D721Med (cell line): ENCODE results near the gene TTBK1.

ENCODE experiments used
- DNase-seq: peaks from one replicate; pipeline ENCODE4 v3.0.0; 2011; ENCODE audit warnings: low spot score; ENCODE audit not compliant: insufficient read length
- FAIRE-seq: peaks from 2 replicates; lab custom pipeline; 2011; peaks lifted over from hg19 to GRCh38; lab: Jason Lieb, UNC
- CTCF ChIP-seq: IDR thresholded peaks from 2 replicates; pipeline ENCODE4 v1.5.1; 2012; ENCODE audit warnings: mild to moderate bottlenecking, control low read depth; ENCODE audit not compliant: insufficient read depth; ENCODE audit errors: missing control alignments

The TTBK1 gene

GRCh38 chr6:43258807-43259686 is 15.8 kb downstream of the TTBK1 start:
- DNase-seq (no peak), FAIRE-seq (no peak)
- TF ChIP-seq CTCF = no peak

- DNase-seq (no peak), FAIRE-seq (no peak)
- no peak for TF ChIP-seq CTCF
Observed at GRCh38 chr6:43260791-43261190, 17.5 kb downstream of the TTBK1 start.

DNA sequence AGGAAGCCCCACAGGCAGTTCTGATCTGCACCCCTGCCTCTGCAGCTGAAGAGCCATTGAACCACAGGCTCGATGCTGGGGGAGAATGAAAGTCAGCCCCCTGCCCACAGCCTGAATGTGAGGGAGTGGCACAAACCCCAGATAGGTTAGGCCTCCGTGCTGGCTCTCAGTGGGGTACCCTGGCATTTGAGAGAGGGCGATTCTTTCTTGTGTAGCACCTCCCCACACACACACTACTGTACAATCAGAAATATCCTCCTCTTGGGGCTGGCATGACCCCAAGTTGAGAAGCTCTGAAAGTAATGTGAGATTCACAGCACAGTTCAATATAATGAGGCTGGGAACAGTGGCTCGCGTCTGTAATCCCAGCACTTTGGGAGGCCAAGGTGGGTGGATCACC is 17.9 kb downstream of the TTBK1 start:
- DNase-seq = no peak
- no peak for FAIRE-seq
- TF ChIP-seq CTCF = no peak

DNA sequence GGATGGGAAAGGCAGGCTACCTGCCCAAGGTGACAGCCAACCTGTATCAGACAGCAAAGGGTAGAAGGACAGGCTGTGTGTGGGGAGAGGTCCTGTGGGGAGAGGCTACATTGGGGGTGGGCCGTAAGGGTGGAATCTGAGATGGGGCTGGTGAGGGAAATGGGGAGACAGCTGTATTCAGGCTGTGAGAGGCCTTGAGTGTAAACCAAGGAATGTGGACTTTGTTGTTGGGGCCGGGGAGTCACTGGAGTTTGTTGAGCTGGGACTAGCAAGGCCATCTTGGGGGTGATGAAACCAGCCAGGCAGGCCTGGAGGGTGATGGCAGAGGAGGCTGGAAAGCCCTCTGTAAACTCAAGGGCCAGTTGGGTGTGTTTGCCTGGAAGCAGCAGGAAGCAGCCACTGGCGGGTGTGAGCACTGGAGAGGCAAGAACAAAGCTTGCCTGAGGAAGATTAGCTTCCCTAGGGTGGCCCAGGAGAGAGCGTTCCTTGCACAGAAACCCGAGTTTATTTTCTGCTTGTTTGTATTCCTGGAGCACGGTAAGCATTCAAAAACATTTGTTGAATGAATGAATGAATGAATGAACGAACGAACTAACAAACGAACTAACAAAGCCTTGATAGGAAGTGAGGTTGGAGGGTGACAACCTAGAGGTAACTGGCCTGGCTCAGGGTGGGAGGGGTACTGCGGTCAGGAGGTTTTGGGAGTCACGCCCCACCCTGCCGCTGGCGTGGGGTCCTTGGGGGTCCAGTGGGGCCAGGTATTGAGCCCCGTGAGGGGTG is 18.9 kb downstream of the TTBK1 start:
- no peak for FAIRE-seq
- DNase-seq = no peak
- TF ChIP-seq CTCF = no peak

DNA sequence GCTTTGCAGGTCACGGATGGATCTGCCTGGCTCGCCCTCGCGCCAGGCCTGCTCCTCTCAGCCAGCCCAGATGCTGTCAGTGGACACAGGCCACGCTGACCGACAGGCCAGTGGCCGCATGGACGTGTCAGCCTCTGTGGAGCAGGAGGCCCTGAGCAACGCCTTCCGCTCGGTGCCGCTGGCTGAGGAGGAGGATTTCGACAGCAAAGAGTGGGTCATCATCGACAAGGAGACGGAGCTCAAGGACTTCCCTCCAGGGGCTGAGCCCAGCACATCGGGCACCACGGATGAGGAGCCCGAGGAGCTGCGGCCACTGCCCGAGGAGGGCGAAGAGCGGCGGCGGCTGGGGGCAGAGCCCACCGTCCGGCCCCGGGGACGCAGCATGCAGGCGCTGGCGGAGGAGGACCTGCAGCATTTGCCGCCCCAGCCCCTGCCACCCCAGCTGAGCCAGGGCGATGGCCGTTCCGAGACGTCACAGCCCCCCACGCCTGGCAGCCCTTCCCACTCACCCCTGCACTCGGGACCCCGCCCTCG is 19.6 kb downstream of the TTBK1 start:
- no peak for TF ChIP-seq CTCF
- FAIRE-seq (no peak), DNase-seq (no peak)

DNA sequence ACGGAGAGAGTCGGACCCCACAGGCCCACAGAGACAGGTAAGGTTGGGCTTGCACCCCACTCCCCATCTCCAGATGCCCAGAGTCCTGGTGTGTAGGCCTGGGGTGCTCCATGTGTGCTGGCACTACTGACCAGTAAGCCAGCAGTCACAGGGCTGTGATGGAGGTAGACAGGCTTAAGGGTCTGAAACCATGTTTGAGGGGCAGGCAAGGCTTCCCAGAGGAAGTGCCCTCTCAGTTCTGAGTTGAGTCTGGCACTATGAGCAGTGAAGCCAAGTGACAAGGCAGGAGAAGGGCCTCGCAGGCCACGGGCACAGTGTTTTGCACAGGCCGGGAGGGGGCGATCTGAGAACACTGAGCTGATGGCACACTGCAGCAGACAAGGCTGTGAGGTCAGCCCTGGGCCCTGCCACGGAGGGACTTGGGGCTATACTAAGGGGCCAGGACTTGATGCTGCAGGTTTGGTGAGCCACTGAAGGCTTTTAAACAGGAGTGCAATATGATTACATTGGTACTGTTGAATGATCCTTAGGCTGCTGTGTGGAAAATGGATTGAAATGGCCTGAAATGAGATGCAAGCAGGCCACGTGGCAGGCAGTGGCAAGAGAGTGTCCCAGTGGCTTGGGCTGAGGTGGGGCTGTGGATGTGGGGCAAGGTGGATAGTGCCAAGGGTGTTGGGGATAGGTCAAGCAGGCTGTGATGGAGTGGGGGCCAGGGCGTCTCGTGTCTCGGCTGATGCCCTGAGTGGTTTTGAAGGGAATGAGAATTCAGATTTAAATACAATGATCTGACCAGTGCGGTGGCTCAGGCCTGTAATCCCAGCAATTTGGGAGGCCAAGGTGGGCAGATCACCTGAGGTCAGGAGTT is 20.3 kb downstream of the TTBK1 start:
- FAIRE-seq = no peak
- TF ChIP-seq CTCF = peak; percentile 96
- DNase-seq = peak; percentile 95
